Nephron (organoid): ENCODE measurements around the gene RAB6B.

ENCODE experiments used
- H3K27ac Mint-ChIP-seq, 3 experiments: 2 replicates each; pipeline ENCODE4 v1.8.0; 2020; ENCODE audit warnings: mixed read lengths in 3 of 3, mild to moderate bottlenecking in 2 of 3, moderate library complexity in 1 of 3
- H3K27me3 Mint-ChIP-seq: 2 replicates; pipeline ENCODE4 v1.8.0; 2021; ENCODE audit warnings: low read depth, mild to moderate bottlenecking, moderate library complexity, mixed read lengths
- H3K36me3 Mint-ChIP-seq: 2 replicates; pipeline ENCODE4 v1.8.0; 2020; ENCODE audit warnings: low read depth, mixed read lengths
- H3K4me1 Mint-ChIP-seq: 2 replicates; pipeline ENCODE4 v1.8.0; 2020; ENCODE audit warnings: mixed read lengths
- H3K4me3 Mint-ChIP-seq, 3 experiments: 2 replicates each; pipeline ENCODE4 v1.8.0; 2020; ENCODE audit warnings: mild to moderate bottlenecking in 3 of 3, mixed read lengths in 3 of 3, moderate library complexity in 2 of 3
- H3K9me3 Mint-ChIP-seq: 2 replicates; pipeline ENCODE4 v1.8.0; 2020; ENCODE audit warnings: mixed read lengths
- CTCF ChIP-seq, 3 experiments: fragments of 200-600 bp; sonication (generic); IDR thresholded peaks; one replicate each; pipeline ENCODE4 v1.5.0; 2021; ENCODE audit warnings: antibody characterized with exemption in 3 of 3; ENCODE audit not compliant: unreplicated experiment in 3 of 3

The RAB6B gene

GRCh38 chr3:133871368-133872090 lies 24.2 kb downstream of the RAB6B start:
- Mint-ChIP-seq H3K4me1 (peaks cover 7% of the 10 kb centered on the region), H3K36me3 (peaks cover 6% of the 10 kb centered on the region), H3K27ac (no peak overlapping the region)

GRCh38 chr3:133870822-133871221 lies 24.9 kb downstream of the RAB6B start:
- H3K27ac Mint-ChIP-seq: no peak overlapping the region
- H3K9me3 Mint-ChIP-seq: no peaks in the 10 kb centered on the region
- H3K27me3 Mint-ChIP-seq: peaks cover 13% of the 10 kb centered on the region
- no peak for TF ChIP-seq CTCF (IDR thresholded peaks at IDR 0.05; ENCODE audit: unreplicated experiment in 3 of 3)
- peaks cover 7% of the 10 kb centered on the region for H3K4me1 Mint-ChIP-seq
- no peak overlapping the region for H3K4me3 Mint-ChIP-seq
- H3K36me3 Mint-ChIP-seq: peaks cover 6% of the 10 kb centered on the region

More at GRCh38 chr3:133871368-133872090, 24.2 kb downstream of the RAB6B start:
- no peak for TF ChIP-seq CTCF (IDR thresholded peaks at IDR 0.05; ENCODE audit: unreplicated experiment in 3 of 3)
- no peak overlapping the region for H3K4me3 Mint-ChIP-seq
- no peaks in the 10 kb centered on the region for H3K9me3 Mint-ChIP-seq
- peaks cover 12% of the 10 kb centered on the region for H3K27me3 Mint-ChIP-seq

GRCh38 chr3:133869586-133869985 lies 26.1 kb downstream of the RAB6B start:
- Mint-ChIP-seq H3K4me3 (no peak overlapping the region), H3K9me3 (no peaks in the 10 kb centered on the region), H3K27me3 (peaks cover 13% of the 10 kb centered on the region), H3K4me1 (peaks cover 13% of the 10 kb centered on the region), H3K27ac (no peak overlapping the region), H3K36me3 (peaks cover 6% of the 10 kb centered on the region)
- TF ChIP-seq CTCF (IDR thresholded peaks at IDR 0.05; ENCODE audit: unreplicated experiment in 3 of 3): no peak

- Mint-ChIP-seq H3K4me1 (peaks cover 17% of the 10 kb centered on the region), H3K36me3 (peaks cover 6% of the 10 kb centered on the region), H3K27ac (peak overlapping the region in 2 of 3 experiments; percentile 16 to 27), H3K9me3 (no peaks in the 10 kb centered on the region), H3K27me3 (peaks cover 13% of the 10 kb centered on the region), H3K4me3 (no peak overlapping the region)
- no peak for TF ChIP-seq CTCF (IDR thresholded peaks at IDR 0.05; ENCODE audit: unreplicated experiment in 3 of 3)
Observed at GRCh38 chr3:133868758-133869475, 26.8 kb downstream of the RAB6B start.

- no peak for TF ChIP-seq CTCF (IDR thresholded peaks at IDR 0.05; ENCODE audit: unreplicated experiment in 3 of 3)
- no peaks in the 10 kb centered on the region for H3K9me3 Mint-ChIP-seq
- peaks cover 17% of the 10 kb centered on the region for H3K4me1 Mint-ChIP-seq
Observed at GRCh38 chr3:133868186-133868585, 27.5 kb downstream of the RAB6B start.

More at GRCh38 chr3:133868186-133868585, 27.5 kb downstream of the RAB6B start:
- Mint-ChIP-seq H3K27ac (no peak overlapping the region), H3K4me3 (no peak overlapping the region), H3K36me3 (peaks cover 6% of the 10 kb centered on the region), H3K27me3 (peaks cover 13% of the 10 kb centered on the region)
